ENCODE results near the gene MYO16.

DNA sequence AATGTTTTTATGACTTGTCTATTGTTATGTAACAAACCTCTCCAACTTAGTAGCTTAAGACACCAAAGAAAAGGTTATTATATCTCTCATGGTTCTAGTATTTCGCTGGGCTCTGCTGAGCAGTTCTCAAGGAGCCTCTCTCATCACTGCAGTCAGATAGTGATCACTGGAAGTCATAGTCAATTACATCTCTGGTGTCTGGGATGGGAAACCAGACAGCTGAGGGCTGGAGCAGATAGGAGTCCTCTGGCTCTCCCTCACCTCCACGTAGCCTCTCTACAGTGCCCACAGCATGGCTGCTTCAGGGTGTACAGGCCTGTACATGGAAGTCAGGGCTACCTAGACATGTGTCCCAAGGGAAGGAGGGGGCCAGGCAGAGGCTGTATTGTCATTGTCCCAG, 507.5 kb downstream of the MYO16 start:
- TF ChIP-seq EZH2 (IDR thresholded peaks at IDR 0.05; ENCODE audit: borderline replicate concordance, low read depth, low read length, poor library complexity, severe bottlenecking): no peak
- TF ChIP-seq, protein P1, sequence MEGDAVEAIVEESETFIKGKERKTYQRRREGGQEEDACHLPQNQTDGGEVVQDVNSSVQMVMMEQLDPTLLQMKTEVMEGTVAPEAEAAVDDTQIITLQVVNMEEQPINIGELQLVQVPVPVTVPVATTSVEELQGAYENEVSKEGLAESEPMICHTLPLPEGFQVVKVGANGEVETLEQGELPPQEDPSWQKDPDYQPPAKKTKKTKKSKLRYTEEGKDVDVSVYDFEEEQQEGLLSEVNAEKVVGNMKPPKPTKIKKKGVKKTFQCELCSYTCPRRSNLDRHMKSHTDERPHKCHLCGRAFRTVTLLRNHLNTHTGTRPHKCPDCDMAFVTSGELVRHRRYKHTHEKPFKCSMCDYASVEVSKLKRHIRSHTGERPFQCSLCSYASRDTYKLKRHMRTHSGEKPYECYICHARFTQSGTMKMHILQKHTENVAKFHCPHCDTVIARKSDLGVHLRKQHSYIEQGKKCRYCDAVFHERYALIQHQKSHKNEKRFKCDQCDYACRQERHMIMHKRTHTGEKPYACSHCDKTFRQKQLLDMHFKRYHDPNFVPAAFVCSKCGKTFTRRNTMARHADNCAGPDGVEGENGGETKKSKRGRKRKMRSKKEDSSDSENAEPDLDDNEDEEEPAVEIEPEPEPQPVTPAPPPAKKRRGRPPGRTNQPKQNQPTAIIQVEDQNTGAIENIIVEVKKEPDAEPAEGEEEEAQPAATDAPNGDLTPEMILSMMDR (conservative IDR thresholded peaks at IDR 0.05; ENCODE audit: low read depth, low read length): no peak
